Fibroblast of the aortic adventitia (primary cell): ENCODE data around the gene NET1. TPM values are rescaled to one million over a fixed set of nuclear protein-coding genes. Genes with fewer than 3 reads are reported as not detected.
"Not testable (repeated sequence)": the region's sequence is repeated elsewhere in the genome, so short reads cannot be mapped to it uniquely, and the experiment has no call there.

Source experiments
- DNase-seq: peaks from one replicate; pipeline ENCODE4 v3.0.0-alpha.2; 2010; ENCODE audit warnings: low read depth
- H3K4me3 ChIP-seq: 2 replicates; pipeline ENCODE4 v1.5.1; 2011; ENCODE audit warnings: low read depth, mild to moderate bottlenecking, control low read depth, low read length, moderate library complexity
- CTCF ChIP-seq: IDR thresholded peaks from 2 replicates; pipeline ENCODE4 v1.5.1; 2011; ENCODE audit warnings: mild to moderate bottlenecking, low read length, control low read depth, inconsistent platforms; ENCODE audit not compliant: insufficient read depth
- total RNA-seq: library from RNA; depleted of rRNA; stranded (reverse); fragments of >200 nt; gene quantifications from 2 replicates; pipeline ENCODE4 v1.2.3, GENCODE V29; 2012; ENCODE audit warnings: low replicate concordance

Gene NET1
- total RNA-seq, 1 donor = 33.9 TPM

- TF ChIP-seq CTCF = peak; percentile 3
- H3K4me3 ChIP-seq = no peak overlapping the region
- no peak for DNase-seq
Observed at GRCh38 chr10:5467207-5467535, 54.8 kb downstream of the NET1 start.

GRCh38 chr10:5467634-5468255 lies 55.4 kb downstream of the NET1 start:
- DNase-seq = no peak
- no peak for TF ChIP-seq CTCF
- H3K4me3 ChIP-seq = no peak overlapping the region

GRCh38 chr10:5468262-5469106 lies 56.1 kb downstream of the NET1 start:
- H3K4me3 ChIP-seq = no peak overlapping the region
- DNase-seq = no peak
- TF ChIP-seq CTCF = no peak

- TF ChIP-seq CTCF = no peak
- DNase-seq = no peak
- no peak overlapping the region for H3K4me3 ChIP-seq
Observed at GRCh38 chr10:5469353-5470061, 57.1 kb downstream of the NET1 start.

GRCh38 chr10:5470062-5470751 lies 57.9 kb downstream of the NET1 start:
- no peak overlapping the region for H3K4me3 ChIP-seq
- TF ChIP-seq CTCF = no peak
- no peak for DNase-seq

GRCh38 chr10:5474642-5475041 lies 62.3 kb downstream of the NET1 start:
- peak; percentile 27 for DNase-seq
- not testable (repeated sequence) for H3K4me3 ChIP-seq

GRCh38 chr10:5475088-5475487 lies 62.7 kb downstream of the NET1 start:
- not testable (repeated sequence) for DNase-seq, H3K4me3 ChIP-seq

- not testable (repeated sequence) for DNase-seq
Observed at GRCh38 chr10:5475974-5476807, 63.8 kb downstream of the NET1 start.

More at GRCh38 chr10:5475974-5476807, 63.8 kb downstream of the NET1 start:
- not testable (repeated sequence) for H3K4me3 ChIP-seq
